H1 (cell line): ENCODE results near the gene ADD1. TPM values are rescaled to one million over a fixed set of nuclear protein-coding genes. Genes with fewer than 3 reads are reported as not detected.

ENCODE experiments used
- CTCF ChIA-PET: fragments of 300-600 bp; sonication (Branson Sonifier 250); formaldehyde crosslinking; loops from one replicate; lab custom pipeline; 2021; ENCODE audit not compliant: partially characterized antibody; lab: Charles Lee
- POLR2A ChIA-PET: fragments of 300-600 bp; sonication (Branson Sonifier 250); formaldehyde crosslinking; loops from one replicate; lab custom pipeline; 2021; ENCODE audit warnings: inconsistent platforms; ENCODE audit not compliant: partially characterized antibody; lab: Charles Lee
- DNase-seq, 2 experiments: peaks; one replicate each; pipeline versions ENCODE4 v3.0.0 to v3.0.0-alpha.2; 2010 to 2022; ENCODE audit warnings: low spot score in 2 of 2, low read depth in 1 of 2, mixed read lengths in 1 of 2
- FAIRE-seq: peaks from 2 replicates; lab custom pipeline; 2011; peaks lifted over from hg19 to GRCh38; lab: Jason Lieb, UNC
- H2AFZ ChIP-seq: 2 replicates; pipeline ENCODE4 v1.8.1; 2012; ENCODE audit warnings: low read length, inconsistent platforms
- H2AK5ac ChIP-seq: 2 replicates; pipeline ENCODE4 v1.6.1; 2013; ENCODE audit warnings: low read depth, low read length
- H2BK120ac ChIP-seq: replicated peaks from 2 replicates; pipeline ENCODE3; 2013; ENCODE audit warnings: low read depth, low read length, inconsistent platforms
- H2BK12ac ChIP-seq: 2 replicates; pipeline ENCODE4 v1.6.1; 2013; ENCODE audit warnings: low read depth, low read length
- H2BK15ac ChIP-seq: 2 replicates; pipeline ENCODE4 v1.6.1; 2013; ENCODE audit warnings: low read length
- H2BK20ac ChIP-seq: 2 replicates; pipeline ENCODE4 v1.6.1; 2013; ENCODE audit warnings: low read length
- H2BK5ac ChIP-seq: 2 replicates; pipeline ENCODE4 v1.6.1; 2013; ENCODE audit warnings: low read depth, low read length
- H3K14ac ChIP-seq: 2 replicates; pipeline ENCODE4 v1.6.1; 2013; ENCODE audit warnings: inconsistent platforms; ENCODE audit not compliant: insufficient read length
- H3K18ac ChIP-seq: 2 replicates; pipeline ENCODE4 v1.6.1; 2013; ENCODE audit warnings: low read length; ENCODE audit errors: extremely low read depth
- H3K23ac ChIP-seq: 2 replicates; pipeline ENCODE4 v1.6.1; 2013; ENCODE audit warnings: inconsistent platforms; ENCODE audit not compliant: insufficient read length
- H3K23me2 ChIP-seq: 2 replicates; pipeline ENCODE4 v1.6.1; 2013; ENCODE audit warnings: low read depth, low read length
- H3K27ac ChIP-seq: 2 replicates; pipeline ENCODE4 v1.6.1; 2011; ENCODE audit warnings: low read depth, low read length, inconsistent platforms
- H3K27me3 ChIP-seq, 4 experiments: replicated peaks in 1 of 4; 1 replicate in 1 of 4; 2 replicates in 3 of 4; pipeline versions ENCODE4 v1.6.1 to v1.8.1; 2011 to 2013; ENCODE audit warnings: low read length in 3 of 4, mild to moderate bottlenecking in 3 of 4, inconsistent platforms in 2 of 4, mixed read lengths in 2 of 4, moderate library complexity in 1 of 4; ENCODE audit not compliant: control insufficient read depth in 3 of 4, insufficient read depth in 3 of 4; ENCODE audit errors: extremely low read depth in 1 of 4
- H3K36me3 ChIP-seq, 4 experiments: 2 replicates each; pipeline versions ENCODE4 v1.6.1 to v1.8.1; 2011 to 2013; ENCODE audit warnings: mild to moderate bottlenecking in 4 of 4, low read length in 3 of 4, moderate library complexity in 2 of 4, control low read depth in 1 of 4, inconsistent platforms in 1 of 4; ENCODE audit not compliant: insufficient read depth in 4 of 4, control insufficient read depth in 2 of 4
- H3K4ac ChIP-seq: replicated peaks from 2 replicates; pipeline ENCODE3; 2013; ENCODE audit warnings: low read length, low read depth, mixed read lengths, inconsistent platforms; ENCODE audit not compliant: insufficient read length
- H3K4me1 ChIP-seq, 4 experiments: replicated peaks in 1 of 4; 1 replicate in 1 of 4; 2 replicates in 3 of 4; pipeline versions ENCODE4 v1.6.1 to v1.8.1; 2011 to 2013; ENCODE audit warnings: low read length in 3 of 4, inconsistent platforms in 2 of 4, mixed read lengths in 1 of 4; ENCODE audit not compliant: insufficient read depth in 4 of 4, control insufficient read depth in 3 of 4
- H3K4me2 ChIP-seq, 2 experiments: 2 replicates each; pipeline versions ENCODE4 v1.6.1 to v1.8.1; 2011 to 2013; ENCODE audit warnings: low read depth in 2 of 2, low read length in 2 of 2, control low read depth in 1 of 2, inconsistent platforms in 1 of 2, mild to moderate bottlenecking in 1 of 2; ENCODE audit not compliant: insufficient read depth in 1 of 2
- H3K4me3 ChIP-seq, 4 experiments: fragments of 200-600, 300-600 bp in 1 of 4; sonication (generic), shearing (Covaris generic), sonication (Bioruptor Twin) in 1 of 4; 2 replicates each; pipeline versions ENCODE4 v1.5.1 to v1.8.1; 2011 to 2016; ENCODE audit warnings: low read length in 4 of 4, low read depth in 3 of 4, control low read depth in 2 of 4, inconsistent platforms in 2 of 4, mild to moderate bottlenecking in 2 of 4, mixed read lengths in 1 of 4, moderate library complexity in 1 of 4; ENCODE audit not compliant: insufficient read depth in 2 of 4; ENCODE audit errors: extremely low read depth in 1 of 4
- H3K56ac ChIP-seq: replicated peaks from 2 replicates; pipeline ENCODE3; 2013; ENCODE audit warnings: low read depth, mild to moderate bottlenecking, mixed read lengths, low read length, inconsistent platforms; ENCODE audit not compliant: insufficient read length
- H3K79me1 ChIP-seq: 2 replicates; pipeline ENCODE4 v1.6.1; 2013; ENCODE audit warnings: low read depth, low read length, control low read depth
- H3K79me2 ChIP-seq, 2 experiments: 2 replicates each; pipeline versions ENCODE4 v1.6.1 to v1.8.1; 2012 to 2013; ENCODE audit warnings: low read length in 2 of 2, mild to moderate bottlenecking in 2 of 2, inconsistent platforms in 1 of 2; ENCODE audit not compliant: insufficient read depth in 2 of 2, control insufficient read depth in 1 of 2
- H3K9ac ChIP-seq, 4 experiments: replicated peaks in 1 of 4; 1 replicate in 1 of 4; 2 replicates in 3 of 4; pipeline versions ENCODE4 v1.6.1 to v1.8.1; 2011 to 2013; ENCODE audit warnings: low read depth in 3 of 4, low read length in 3 of 4, control low read depth in 2 of 4, mild to moderate bottlenecking in 2 of 4, moderate library complexity in 2 of 4, inconsistent platforms in 1 of 4; ENCODE audit errors: extremely low read depth in 1 of 4
- H3K9me3 ChIP-seq, 2 experiments: 2 replicates each; pipeline versions ENCODE4 v1.6.1 to v1.8.1; 2012 to 2013; ENCODE audit warnings: mild to moderate bottlenecking in 2 of 2, moderate library complexity in 2 of 2, control low read depth in 1 of 2, inconsistent platforms in 1 of 2, low read depth in 1 of 2, low read length in 1 of 2, mixed read lengths in 1 of 2; ENCODE audit not compliant: insufficient read depth in 2 of 2
- H4K20me1 ChIP-seq, 2 experiments: replicated peaks in 1 of 2; 2 replicates each; pipeline versions ENCODE3 to v1.8.1; 2011 to 2013; ENCODE audit warnings: inconsistent platforms in 2 of 2, low read length in 2 of 2, mild to moderate bottlenecking in 1 of 2; ENCODE audit not compliant: insufficient read depth in 2 of 2, control insufficient read depth in 1 of 2
- H4K5ac ChIP-seq: 2 replicates; pipeline ENCODE4 v1.6.1; 2013; ENCODE audit warnings: low read length, low read depth, mixed read lengths, inconsistent platforms; ENCODE audit not compliant: insufficient read length
- H4K8ac ChIP-seq: 2 replicates; pipeline ENCODE4 v1.8.0; 2013; ENCODE audit warnings: mild to moderate bottlenecking, moderate library complexity, low read length, inconsistent platforms; ENCODE audit not compliant: insufficient read depth; ENCODE audit errors: extremely low read depth
- H4K91ac ChIP-seq: replicated peaks from 2 replicates; pipeline ENCODE3; 2013; ENCODE audit warnings: low read length, mixed read lengths, inconsistent platforms; ENCODE audit not compliant: insufficient read length
- POLR2A ChIP-seq, 2 experiments: IDR thresholded peaks; 1 replicate in 1 of 2; 2 replicates in 1 of 2; pipeline ENCODE4 v1.6.1; 2011; ENCODE audit warnings: low read depth in 2 of 2, low read length in 2 of 2, mild to moderate bottlenecking in 2 of 2; ENCODE audit errors: control extremely low read depth in 1 of 2
- RAD21 ChIP-seq, 2 experiments: IDR thresholded peaks in 1 of 2; conservative IDR thresholded peaks in 1 of 2; 2 replicates each; pipeline ENCODE4 v1.6.1; 2011; ENCODE audit warnings: low read depth in 2 of 2, low read length in 2 of 2, improper control_type of control experiment in 1 of 2, inconsistent platforms in 1 of 2, mild to moderate bottlenecking in 1 of 2, moderate library complexity in 1 of 2
- RNF2 ChIP-seq: fragments of 200-900, 300-1000 bp; sonication (generic); IDR thresholded peaks from 2 replicates; pipeline ENCODE4 v1.7.1; 2016; ENCODE audit warnings: borderline replicate concordance, low read depth, mild to moderate bottlenecking, antibody characterized with exemption, low read length; ENCODE audit not compliant: poor library complexity, severe bottlenecking; ENCODE audit errors: missing control alignments
- WGBS, 2 experiments: shearing (Covaris generic) in 1 of 2; methylation state at CpG; one replicate each; pipeline versions ENCODE4 v1.1.6 to v1.1.7; 2013 to 2015; ENCODE audit warnings: low lambda C conversion rate in 2 of 2, mixed read lengths in 2 of 2, inconsistent platforms in 1 of 2, low coverage in 1 of 2, missing lambda C conversion rate in 1 of 2; ENCODE audit not compliant: insufficient replicate concordance in 2 of 2, insufficient coverage in 1 of 2, insufficient read length in 1 of 2; ENCODE audit errors: extremely low coverage in 1 of 2, missing lambda C conversion rate in 1 of 2; 5-methylcytosine and 5-hydroxymethylcytosine counted together
- polyA plus RNA-seq, 7 experiments: library from polyadenylated mRNA; depleted of rRNA in 3 of 7; stranded (reverse) in 5 of 7; unstranded in 2 of 7; fragments of >200 nt in 5 of 7; fragments of 200-250 nt in 2 of 7; gene quantifications; 1 replicate in 5 of 7; 2 replicates in 1 of 7; 4 replicates in 1 of 7; pipeline versions ENCODE4 v1.2.1 to v1.2.3, GENCODE V29; 2011 to 2013; ENCODE audit warnings: missing spikeins in 2 of 7, mixed read lengths in 2 of 7
- total RNA-seq: library from RNA; stranded (reverse); fragmentation: NEBNext Ultra II Directional; extraction: Animal tissue kit (Norgen Biotek cat#: 25700); gene quantifications from 2 replicates; pipeline ENCODE4 v1.2.1, GENCODE V29; 2021
- TF ChIP-seq, protein P1 (sequence below), 3 experiments: IDR thresholded peaks; 1 replicate in 2 of 3; 2 replicates in 1 of 3; pipeline versions ENCODE4 v1.5.1 to v1.6.1; 2011; ENCODE audit warnings: low read length in 3 of 3, mild to moderate bottlenecking in 3 of 3, inconsistent platforms in 2 of 3, low read depth in 1 of 3, moderate library complexity in 1 of 3; ENCODE audit not compliant: insufficient read depth in 1 of 3; ENCODE audit errors: control extremely low read depth in 1 of 3

Gene ADD1
- total and polyA plus RNA-seq, 2 of the 8 experiments (the other 6 are each of a cell fraction or from before 2014, with no cell fraction given), result 113 to 143 TPM

DNA sequence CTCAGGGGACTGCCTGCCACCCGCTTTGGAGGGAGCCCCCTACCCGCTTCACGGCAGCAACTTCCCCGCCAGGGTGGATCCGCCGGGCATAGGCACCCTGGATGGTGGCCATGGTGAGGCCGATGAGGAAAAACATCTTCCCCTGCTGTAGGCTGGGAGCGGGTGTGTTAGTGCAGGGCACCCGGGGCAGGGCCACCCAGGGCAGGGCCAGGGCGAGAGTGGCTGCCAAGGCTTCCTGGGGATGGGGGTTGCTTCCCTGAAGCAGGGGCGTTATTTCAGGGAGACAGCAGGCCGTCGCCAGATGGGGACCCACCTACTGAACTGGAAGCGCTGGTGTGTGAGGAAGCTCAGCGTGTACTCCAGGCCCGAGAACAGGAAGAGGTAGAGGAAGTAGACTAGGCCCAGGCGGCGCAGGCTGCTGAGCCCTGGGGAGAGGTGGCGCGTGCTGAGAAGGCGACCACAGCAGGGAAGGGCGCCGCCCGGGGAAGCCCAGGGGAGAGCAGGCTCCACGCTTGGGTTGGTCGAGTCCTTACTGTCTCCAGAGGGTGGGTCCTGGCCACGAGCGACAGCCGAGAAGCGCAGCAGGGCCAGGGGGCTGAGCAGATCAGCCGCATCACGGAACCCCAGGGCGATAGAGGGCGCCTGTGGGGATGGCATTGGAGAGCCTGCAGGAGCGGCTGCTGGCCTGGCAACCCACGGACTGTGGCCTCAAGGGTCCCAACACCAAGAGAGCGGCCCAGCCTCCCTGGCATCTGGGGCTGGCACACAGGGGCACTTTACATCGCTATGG is 88.1 kb downstream of the ADD1 start:
- H3K27me3 ChIP-seq, result no peaks in the 10 kb centered on the region
- no peak overlapping the region for H4K5ac ChIP-seq
- H2BK12ac ChIP-seq, result no peak overlapping the region
- H3K23me2 ChIP-seq, result peaks cover 15% of the 10 kb centered on the region
- H3K23ac ChIP-seq, result no peak overlapping the region
- no peak overlapping the region for H2AK5ac ChIP-seq
- peak in 1 of 2 experiments; percentile 72 for DNase-seq
- H4K8ac ChIP-seq, result no peak overlapping the region
- H3K4ac ChIP-seq, result no peak overlapping the region
- H3K18ac ChIP-seq, result no peak overlapping the region
- no peak overlapping the region for H2BK20ac ChIP-seq
- peaks cover 5% of the 10 kb centered on the region for H3K79me1 ChIP-seq
- POLR2A ChIA-PET, result interaction anchor here (2.0 kb wide), 1 partner anchor 9 kb away, joined by 5 read pairs; no protein-coding TSS in a partner anchor
- CTCF ChIA-PET, result interaction anchor here (2.3 kb wide), 1 partner anchor 24 kb away, joined by 5 read pairs; no protein-coding TSS in a partner anchor
- 93% methylated on average over 32 of the region's 38 CpGs; no CpG with 5 or more reads in 1 of the 2 experiments for WGBS, 2 experiments
- peaks cover 0 to 14% (median 4%) of the 10 kb centered on the region in 4 experiments; a peak in 5 of 7 replicates for H3K4me1 ChIP-seq
- TF ChIP-seq RAD21 (IDR thresholded peaks at IDR 0.05 in 1 of 2, conservative IDR thresholded peaks at IDR 0.05 in 1 of 2; ENCODE audit: low read depth in 2 of 2, low read length in 2 of 2), result peak; percentile 14 to 23; a peak in 2 of 4 replicates
- 0 out of 3 replicates have a peak, but pooled peaks of 1 of the 2 experiments have one; percentile 9 for TF ChIP-seq POLR2A (IDR thresholded peaks at IDR 0.05; ENCODE audit: control extremely low read depth in 1 of 2, low read depth in 2 of 2, low read length in 2 of 2)
- TF ChIP-seq, protein P1, sequence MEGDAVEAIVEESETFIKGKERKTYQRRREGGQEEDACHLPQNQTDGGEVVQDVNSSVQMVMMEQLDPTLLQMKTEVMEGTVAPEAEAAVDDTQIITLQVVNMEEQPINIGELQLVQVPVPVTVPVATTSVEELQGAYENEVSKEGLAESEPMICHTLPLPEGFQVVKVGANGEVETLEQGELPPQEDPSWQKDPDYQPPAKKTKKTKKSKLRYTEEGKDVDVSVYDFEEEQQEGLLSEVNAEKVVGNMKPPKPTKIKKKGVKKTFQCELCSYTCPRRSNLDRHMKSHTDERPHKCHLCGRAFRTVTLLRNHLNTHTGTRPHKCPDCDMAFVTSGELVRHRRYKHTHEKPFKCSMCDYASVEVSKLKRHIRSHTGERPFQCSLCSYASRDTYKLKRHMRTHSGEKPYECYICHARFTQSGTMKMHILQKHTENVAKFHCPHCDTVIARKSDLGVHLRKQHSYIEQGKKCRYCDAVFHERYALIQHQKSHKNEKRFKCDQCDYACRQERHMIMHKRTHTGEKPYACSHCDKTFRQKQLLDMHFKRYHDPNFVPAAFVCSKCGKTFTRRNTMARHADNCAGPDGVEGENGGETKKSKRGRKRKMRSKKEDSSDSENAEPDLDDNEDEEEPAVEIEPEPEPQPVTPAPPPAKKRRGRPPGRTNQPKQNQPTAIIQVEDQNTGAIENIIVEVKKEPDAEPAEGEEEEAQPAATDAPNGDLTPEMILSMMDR (IDR thresholded peaks at IDR 0.05; ENCODE audit: control extremely low read depth in 1 of 3, insufficient read depth in 1 of 3, low read depth in 1 of 3, low read length in 3 of 3), result peak in 2 of 3 experiments; percentile 22 to 47; a peak in 2 of 4 replicates
- TF ChIP-seq RNF2, result no peak
- H3K9me3 ChIP-seq, result no peaks in the 10 kb centered on the region
- H2AFZ ChIP-seq, result no peak overlapping the region
- no peak for FAIRE-seq
- no peak overlapping the region for H2BK120ac ChIP-seq
- no peak overlapping the region for H3K9ac ChIP-seq
- H3K14ac ChIP-seq, result no peak overlapping the region
- no peak overlapping the region for H3K56ac ChIP-seq
- no peak overlapping the region for H3K27ac ChIP-seq
- no peak overlapping the region for H2BK15ac ChIP-seq
- no peak overlapping the region for H3K4me2 ChIP-seq
- H4K20me1 ChIP-seq, result peaks cover 4 to 21% of the 10 kb centered on the region in 2 experiments
- no peak overlapping the region for H3K4me3 ChIP-seq
- peaks cover 0 to 19% of the 10 kb centered on the region in 2 experiments; a peak in 2 of 4 replicates for H3K79me2 ChIP-seq
- peaks cover 4 to 26% (median 18%) of the 10 kb centered on the region in 4 experiments; a peak in 7 of 8 replicates for H3K36me3 ChIP-seq
- H4K91ac ChIP-seq, result no peak overlapping the region
- no peak overlapping the region for H2BK5ac ChIP-seq
